OCI-LY7 (cell line): ENCODE measurements around the gene CAMK2B.

Source experiments
- EZH2phosphoT487 ChIP-seq: fragments of 200-600 bp; sonication (generic); IDR thresholded peaks from 2 replicates; pipeline ENCODE4 v1.6.1; 2018; ENCODE audit warnings: low read depth, borderline replicate concordance, mild to moderate bottlenecking, mixed run types, antibody characterized with exemption, low read length, moderate library complexity, mixed read lengths
- TF ChIP-seq, protein P1 (sequence below): fragments of 200-600 bp; sonication (generic); conservative IDR thresholded peaks from 2 replicates; pipeline ENCODE4 v1.5.1; 2014; ENCODE audit warnings: mild to moderate bottlenecking, antibody characterized with exemption, low read length, moderate library complexity, mixed read lengths

DNA sequence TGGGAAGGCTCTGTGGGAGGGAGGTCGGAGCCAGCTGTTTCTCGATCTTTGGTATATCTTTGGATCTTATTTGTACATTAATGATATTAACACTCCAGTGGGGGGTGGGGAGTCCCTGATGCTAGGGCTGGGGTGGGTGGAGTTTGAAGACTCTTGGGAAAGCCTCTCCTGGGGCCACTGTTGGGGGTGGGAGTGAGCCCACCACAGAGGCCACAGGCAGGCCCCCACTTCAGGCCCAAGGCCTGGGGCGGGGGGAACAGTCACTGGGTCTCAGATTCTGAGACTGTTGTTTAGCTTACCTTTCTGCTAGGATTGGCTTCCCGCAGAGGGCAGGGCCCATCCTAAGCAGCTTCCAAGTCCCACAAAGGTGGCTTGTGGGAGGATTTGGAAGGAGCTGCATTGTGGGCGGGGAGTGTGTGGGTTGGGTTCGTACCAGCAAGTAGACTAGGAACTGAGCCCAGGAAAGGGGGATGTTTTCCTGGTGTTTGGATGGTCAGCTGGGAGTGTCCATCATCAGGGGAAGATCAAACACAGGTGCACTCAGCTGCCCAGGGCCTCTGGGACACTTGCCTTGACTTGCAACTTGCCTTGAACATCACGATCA lies 112.7 kb downstream of the CAMK2B start:
- TF ChIP-seq, protein P1, sequence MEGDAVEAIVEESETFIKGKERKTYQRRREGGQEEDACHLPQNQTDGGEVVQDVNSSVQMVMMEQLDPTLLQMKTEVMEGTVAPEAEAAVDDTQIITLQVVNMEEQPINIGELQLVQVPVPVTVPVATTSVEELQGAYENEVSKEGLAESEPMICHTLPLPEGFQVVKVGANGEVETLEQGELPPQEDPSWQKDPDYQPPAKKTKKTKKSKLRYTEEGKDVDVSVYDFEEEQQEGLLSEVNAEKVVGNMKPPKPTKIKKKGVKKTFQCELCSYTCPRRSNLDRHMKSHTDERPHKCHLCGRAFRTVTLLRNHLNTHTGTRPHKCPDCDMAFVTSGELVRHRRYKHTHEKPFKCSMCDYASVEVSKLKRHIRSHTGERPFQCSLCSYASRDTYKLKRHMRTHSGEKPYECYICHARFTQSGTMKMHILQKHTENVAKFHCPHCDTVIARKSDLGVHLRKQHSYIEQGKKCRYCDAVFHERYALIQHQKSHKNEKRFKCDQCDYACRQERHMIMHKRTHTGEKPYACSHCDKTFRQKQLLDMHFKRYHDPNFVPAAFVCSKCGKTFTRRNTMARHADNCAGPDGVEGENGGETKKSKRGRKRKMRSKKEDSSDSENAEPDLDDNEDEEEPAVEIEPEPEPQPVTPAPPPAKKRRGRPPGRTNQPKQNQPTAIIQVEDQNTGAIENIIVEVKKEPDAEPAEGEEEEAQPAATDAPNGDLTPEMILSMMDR = no peak
- no peak for TF ChIP-seq EZH2phosphoT487
